ENCODE results near the gene PECR. TPM values are rescaled to one million over a fixed set of nuclear protein-coding genes. Genes with fewer than 3 reads are reported as not detected.

Gene PECR
- total and polyA plus RNA-seq, 5 donors from 2014 or later, result 28.0 to 73.8 (median 47.6) TPM

GRCh38 chr2:216069028-216069427, 12.6 kb downstream of the PECR start:
- Histone ChIP-seq H3K27me3 (ENCODE audit: control insufficient read depth, insufficient read depth, low read length) (no peaks in the 10 kb centered on the region), H3K4me1 (ENCODE audit: control insufficient read depth, insufficient read depth, low read length, poor library complexity, severe bottlenecking) (peaks cover 10% of the 10 kb centered on the region), H3K4me3 (ENCODE audit: low read depth, low read length) (no peak overlapping the region), H3K36me3 (ENCODE audit: control insufficient read depth, insufficient read depth, low read length) (peaks cover 47% of the 10 kb centered on the region), H3K9me3 (ENCODE audit: control insufficient read depth in 2 of 2, low read length in 2 of 2) (no peaks in the 10 kb centered on the region), H3K27ac (ENCODE audit: insufficient read depth, low read length, poor library complexity, severe bottlenecking) (no peak overlapping the region)
- no peak overlapping the region for H3K4me3 Mint-ChIP-seq
- ATAC-seq (ENCODE audit: low read depth in 2 of 2), result no peak
- H3K27me3 Mint-ChIP-seq, result no peaks in the 10 kb centered on the region
- no peaks in the 10 kb centered on the region for H3K9me3 Mint-ChIP-seq
- no peak for DNase-seq
- peaks cover 21 to 38% (median 28%) of the 10 kb centered on the region in 4 donors for H3K4me1 Mint-ChIP-seq
- peak overlapping the region in 1 of 3 donors; percentile 26 for H3K27ac Mint-ChIP-seq
- peaks cover 23% of the 10 kb centered on the region for H3K36me3 Mint-ChIP-seq

- Mint-ChIP-seq H3K27me3 (no peaks in the 10 kb centered on the region), H3K27ac (no peak overlapping the region), H3K4me3 (no peak overlapping the region), H3K4me1 (peaks cover 16 to 26% (median 25%) of the 10 kb centered on the region in 4 donors), H3K9me3 (no peaks in the 10 kb centered on the region), H3K36me3 (peaks cover 25% of the 10 kb centered on the region)
- Histone ChIP-seq H3K36me3 (ENCODE audit: control insufficient read depth, insufficient read depth, low read length) (peaks cover 52% of the 10 kb centered on the region), H3K27me3 (ENCODE audit: control insufficient read depth, insufficient read depth, low read length) (no peaks in the 10 kb centered on the region), H3K4me1 (ENCODE audit: control insufficient read depth, insufficient read depth, low read length, poor library complexity, severe bottlenecking) (peaks cover 6% of the 10 kb centered on the region), H3K27ac (ENCODE audit: insufficient read depth, low read length, poor library complexity, severe bottlenecking) (no peak overlapping the region), H3K4me3 (ENCODE audit: low read depth, low read length) (no peak overlapping the region), H3K9me3 (ENCODE audit: control insufficient read depth in 2 of 2, low read length in 2 of 2) (no peaks in the 10 kb centered on the region)
- DNase-seq, result no peak
- ATAC-seq (ENCODE audit: low read depth in 2 of 2), result no peak
These were observed 15.4 kb downstream of the PECR start for GRCh38 chr2:216066230-216066629.

- no peak overlapping the region for H3K27ac Mint-ChIP-seq
These were observed 16.9 kb downstream of the PECR start for GRCh38 chr2:216064665-216065064.

GRCh38 chr2:216064014-216064630, 17.5 kb downstream of the PECR start:
- H3K36me3 Mint-ChIP-seq, result peaks cover 25% of the 10 kb centered on the region
- DNase-seq, result no peak

More at GRCh38 chr2:216064665-216065064, 16.9 kb downstream of the PECR start:
- no peak for DNase-seq
- Histone ChIP-seq H3K4me3 (ENCODE audit: low read depth, low read length) (no peak overlapping the region), H3K36me3 (ENCODE audit: control insufficient read depth, insufficient read depth, low read length) (peaks cover 51% of the 10 kb centered on the region), H3K4me1 (ENCODE audit: control insufficient read depth, insufficient read depth, low read length, poor library complexity, severe bottlenecking) (peaks cover 6% of the 10 kb centered on the region), H3K27ac (ENCODE audit: insufficient read depth, low read length, poor library complexity, severe bottlenecking) (no peak overlapping the region), H3K27me3 (ENCODE audit: control insufficient read depth, insufficient read depth, low read length) (no peaks in the 10 kb centered on the region), H3K9me3 (ENCODE audit: control insufficient read depth in 2 of 2, low read length in 2 of 2) (no peaks in the 10 kb centered on the region)
- Mint-ChIP-seq H3K27me3 (no peaks in the 10 kb centered on the region), H3K4me3 (no peak overlapping the region), H3K4me1 (peaks cover 13 to 24% (median 21%) of the 10 kb centered on the region in 4 donors), H3K36me3 (peaks cover 22% of the 10 kb centered on the region), H3K9me3 (no peaks in the 10 kb centered on the region)
- ATAC-seq (ENCODE audit: low read depth in 2 of 2), result no peak

GRCh38 chr2:216059233-216059834, 22.3 kb downstream of the PECR start:
- Mint-ChIP-seq H3K36me3 (peaks cover 29% of the 10 kb centered on the region), H3K27me3 (no peaks in the 10 kb centered on the region), H3K27ac (peak overlapping the region; percentile 23 to 97 (median 34)), H3K4me1 (peaks cover 19 to 38% (median 29%) of the 10 kb centered on the region in 4 donors), H3K9me3 (peaks cover 0 to 6% (median 0%) of the 10 kb centered on the region in 7 donors), H3K4me3 (peak overlapping the region in 3 of 4 donors; percentile 8 to 26 (median 15))
- Histone ChIP-seq H3K4me1 (ENCODE audit: control insufficient read depth, insufficient read depth, low read length, poor library complexity, severe bottlenecking) (peaks cover 22% of the 10 kb centered on the region), H3K27ac (ENCODE audit: insufficient read depth, low read length, poor library complexity, severe bottlenecking) (no peak overlapping the region), H3K4me3 (ENCODE audit: low read depth, low read length) (no peak overlapping the region), H3K9me3 (ENCODE audit: control insufficient read depth in 2 of 2, low read length in 2 of 2) (no peaks in the 10 kb centered on the region), H3K36me3 (ENCODE audit: control insufficient read depth, insufficient read depth, low read length) (peaks cover 28% of the 10 kb centered on the region), H3K27me3 (ENCODE audit: control insufficient read depth, insufficient read depth, low read length) (no peaks in the 10 kb centered on the region)
- ATAC-seq (ENCODE audit: low read depth in 2 of 2) (peak in 1 of 2 donors; percentile 27), DNase-seq (peak in 1 of 3 donors; percentile 32)

More at GRCh38 chr2:216064014-216064630, 17.5 kb downstream of the PECR start:
- Histone ChIP-seq H3K36me3 (ENCODE audit: control insufficient read depth, insufficient read depth, low read length) (peaks cover 51% of the 10 kb centered on the region), H3K4me3 (ENCODE audit: low read depth, low read length) (no peak overlapping the region), H3K9me3 (ENCODE audit: control insufficient read depth in 2 of 2, low read length in 2 of 2) (no peaks in the 10 kb centered on the region), H3K4me1 (ENCODE audit: control insufficient read depth, insufficient read depth, low read length, poor library complexity, severe bottlenecking) (peaks cover 6% of the 10 kb centered on the region), H3K27ac (ENCODE audit: insufficient read depth, low read length, poor library complexity, severe bottlenecking) (no peak overlapping the region), H3K27me3 (ENCODE audit: control insufficient read depth, insufficient read depth, low read length) (no peaks in the 10 kb centered on the region)
- H3K27me3 Mint-ChIP-seq, result no peaks in the 10 kb centered on the region
- H3K4me3 Mint-ChIP-seq, result no peak overlapping the region
- H3K9me3 Mint-ChIP-seq, result peaks cover 0 to 4% (median 0%) of the 10 kb centered on the region in 7 donors
- peak overlapping the region in 1 of 3 donors; percentile 20 for H3K27ac Mint-ChIP-seq
- H3K4me1 Mint-ChIP-seq, result peaks cover 9 to 24% (median 23%) of the 10 kb centered on the region in 4 donors
- no peak for ATAC-seq (ENCODE audit: low read depth in 2 of 2)

- DNase-seq, result peak; percentile 25 to 91 (median 69)
- peaks cover 19 to 38% (median 29%) of the 10 kb centered on the region in 4 donors for H3K4me1 Mint-ChIP-seq
- ATAC-seq (ENCODE audit: low read depth in 2 of 2), result peak; percentile 97 to 98
These were observed 23.9 kb downstream of the PECR start for GRCh38 chr2:216057688-216058193.

GRCh38 chr2:216056739-216057138, 24.9 kb downstream of the PECR start:
- peaks cover 0 to 6% (median 0%) of the 10 kb centered on the region in 7 donors for H3K9me3 Mint-ChIP-seq
- no peaks in the 10 kb centered on the region for H3K27me3 Mint-ChIP-seq
- H3K4me1 Mint-ChIP-seq, result peaks cover 19 to 38% (median 28%) of the 10 kb centered on the region in 4 donors
- H3K36me3 Mint-ChIP-seq, result peaks cover 23% of the 10 kb centered on the region
- H3K27ac Mint-ChIP-seq, result peak overlapping the region; percentile 97 to 100 (median 99)
- no peaks in the 10 kb centered on the region for H3K9me3 ChIP-seq (ENCODE audit: control insufficient read depth in 2 of 2, low read length in 2 of 2)
- H3K36me3 ChIP-seq (ENCODE audit: control insufficient read depth, insufficient read depth, low read length), result peaks cover 8% of the 10 kb centered on the region
- H3K4me3 Mint-ChIP-seq, result peak overlapping the region in 3 of 4 donors; percentile 29 to 82 (median 43)
- H3K4me3 ChIP-seq (ENCODE audit: low read depth, low read length), result peak overlapping the region; percentile 88
- H3K27ac ChIP-seq (ENCODE audit: insufficient read depth, low read length, poor library complexity, severe bottlenecking), result peak overlapping the region; percentile 92
- ATAC-seq (ENCODE audit: low read depth in 2 of 2), result no peak
- no peak for DNase-seq
- H3K4me1 ChIP-seq (ENCODE audit: control insufficient read depth, insufficient read depth, low read length, poor library complexity, severe bottlenecking), result peaks cover 22% of the 10 kb centered on the region
- H3K27me3 ChIP-seq (ENCODE audit: control insufficient read depth, insufficient read depth, low read length), result no peaks in the 10 kb centered on the region

More at GRCh38 chr2:216057688-216058193, 23.9 kb downstream of the PECR start:
- H3K4me3 Mint-ChIP-seq, result peak overlapping the region; percentile 63 to 88 (median 80)
- Histone ChIP-seq H3K27ac (ENCODE audit: insufficient read depth, low read length, poor library complexity, severe bottlenecking) (peak overlapping the region; percentile 92), H3K36me3 (ENCODE audit: control insufficient read depth, insufficient read depth, low read length) (peaks cover 16% of the 10 kb centered on the region), H3K9me3 (ENCODE audit: control insufficient read depth in 2 of 2, low read length in 2 of 2) (no peaks in the 10 kb centered on the region), H3K27me3 (ENCODE audit: control insufficient read depth, insufficient read depth, low read length) (no peaks in the 10 kb centered on the region), H3K4me3 (ENCODE audit: low read depth, low read length) (peak overlapping the region; percentile 88), H3K4me1 (ENCODE audit: control insufficient read depth, insufficient read depth, low read length, poor library complexity, severe bottlenecking) (peaks cover 22% of the 10 kb centered on the region)
- H3K27me3 Mint-ChIP-seq, result no peaks in the 10 kb centered on the region
- H3K9me3 Mint-ChIP-seq, result peaks cover 0 to 6% (median 0%) of the 10 kb centered on the region in 7 donors
- peaks cover 29% of the 10 kb centered on the region for H3K36me3 Mint-ChIP-seq
- peak overlapping the region; percentile 97 to 100 (median 99) for H3K27ac Mint-ChIP-seq
